Activated naive CD8-positive, alpha-beta T cell treated with anti-CD3 and anti-CD28 coated beads for 36 hours (primary cell): ENCODE data around the gene TMCO2. TPM values are rescaled to one million over a fixed set of nuclear protein-coding genes. Genes with fewer than 3 reads are reported as not detected.
"Not testable (repeated sequence)": the region's sequence is repeated elsewhere in the genome, so short reads cannot be mapped to it uniquely, and the experiment has no call there.

Source experiments
- DNase-seq: peaks from one replicate; pipeline ENCODE4 v3.0.0; 2021
- H3K27ac Mint-ChIP-seq: one replicate; pipeline ENCODE4 v1.8.0; 2022; ENCODE audit warnings: mild to moderate bottlenecking, moderate library complexity, mixed read lengths
- H3K27me3 Mint-ChIP-seq: one replicate; pipeline ENCODE4 v1.8.0; 2022; ENCODE audit warnings: mild to moderate bottlenecking, mixed read lengths
- H3K36me3 Mint-ChIP-seq: one replicate; pipeline ENCODE4 v1.8.0; 2021; ENCODE audit warnings: mild to moderate bottlenecking, mixed read lengths
- H3K4me1 Mint-ChIP-seq: one replicate; pipeline ENCODE4 v1.8.0; 2021; ENCODE audit warnings: mixed read lengths
- H3K4me3 Mint-ChIP-seq: one replicate; pipeline ENCODE4 v1.8.0; 2022; ENCODE audit warnings: mild to moderate bottlenecking, moderate library complexity, mixed read lengths
- H3K9me3 Mint-ChIP-seq: one replicate; pipeline ENCODE4 v1.8.0; 2022; ENCODE audit warnings: mixed read lengths
- total RNA-seq, 2 experiments: library from RNA; stranded (reverse); gene quantifications; one replicate each; pipeline ENCODE4 v1.2.3, GENCODE V29; 2021

TMCO2 gene
- not detected for total RNA-seq

- Mint-ChIP-seq H3K4me1 (peaks cover 14% of the 10 kb centered on the region), H3K4me3 (no peak within 1 kb of the TSS), H3K9me3 (no peaks in the 10 kb centered on the region), H3K36me3 (no peaks in the 10 kb centered on the region), H3K27ac (no peak within 1 kb of the TSS), H3K27me3 (no peaks in the 10 kb centered on the region)
- DNase-seq: no peak
Measured at GRCh38 chr1:40247655-40248054, at the start of gene TMCO2. Gene TMCO2 (plus strand): TSS chr1:40247937. CDS start chr1:40247994, 57 bp downstream.

GRCh38 chr1:40199126-40199525 lies 48.6 kb upstream of the TMCO2 start:
- H3K36me3 Mint-ChIP-seq: peaks cover 17% of the 10 kb centered on the region
- H3K4me1 Mint-ChIP-seq: peaks cover 3% of the 10 kb centered on the region
- H3K9me3 Mint-ChIP-seq: no peaks in the 10 kb centered on the region
- H3K27ac Mint-ChIP-seq: no peak overlapping the region
- H3K27me3 Mint-ChIP-seq: no peaks in the 10 kb centered on the region
- no peak for DNase-seq
- H3K4me3 Mint-ChIP-seq: no peak overlapping the region

- no peak overlapping the region for H3K27ac Mint-ChIP-seq
- H3K36me3 Mint-ChIP-seq: peaks cover 10% of the 10 kb centered on the region
- peaks cover 13% of the 10 kb centered on the region for H3K4me1 Mint-ChIP-seq
- H3K27me3 Mint-ChIP-seq: no peaks in the 10 kb centered on the region
- no peak overlapping the region for H3K4me3 Mint-ChIP-seq
- DNase-seq: no peak
- H3K9me3 Mint-ChIP-seq: no peaks in the 10 kb centered on the region
Measured at GRCh38 chr1:40204856-40205255, 42.9 kb upstream of the TMCO2 start.

- H3K27ac Mint-ChIP-seq: no peak overlapping the region
- no peak for DNase-seq
- peaks cover 8% of the 10 kb centered on the region for H3K36me3 Mint-ChIP-seq
- peaks cover 9% of the 10 kb centered on the region for H3K4me1 Mint-ChIP-seq
- no peaks in the 10 kb centered on the region for H3K9me3 Mint-ChIP-seq
- H3K27me3 Mint-ChIP-seq: no peaks in the 10 kb centered on the region
- no peak overlapping the region for H3K4me3 Mint-ChIP-seq
Measured at GRCh38 chr1:40210511-40211204, 37.1 kb upstream of the TMCO2 start.

- no peak for DNase-seq
- Mint-ChIP-seq H3K4me3 (no peak overlapping the region), H3K36me3 (peaks cover 31% of the 10 kb centered on the region), H3K27me3 (no peaks in the 10 kb centered on the region), H3K9me3 (no peaks in the 10 kb centered on the region), H3K4me1 (peaks cover 40% of the 10 kb centered on the region), H3K27ac (peak overlapping the region; percentile 57)
Measured at GRCh38 chr1:40218333-40218732, 29.4 kb upstream of the TMCO2 start.

- Mint-ChIP-seq H3K36me3 (peaks cover 31% of the 10 kb centered on the region), H3K4me1 (peaks cover 44% of the 10 kb centered on the region)
- not testable (repeated sequence) for H3K27me3 Mint-ChIP-seq, H3K9me3 Mint-ChIP-seq, H3K27ac Mint-ChIP-seq, DNase-seq, H3K4me3 Mint-ChIP-seq
Measured at GRCh38 chr1:40221471-40221905, 26.2 kb upstream of the TMCO2 start.

- Mint-ChIP-seq H3K27ac (no peak overlapping the region), H3K4me1 (peaks cover 41% of the 10 kb centered on the region), H3K36me3 (peaks cover 28% of the 10 kb centered on the region), H3K4me3 (no peak overlapping the region), H3K27me3 (no peaks in the 10 kb centered on the region), H3K9me3 (no peaks in the 10 kb centered on the region)
- DNase-seq: no peak
Measured at GRCh38 chr1:40221977-40222772, 25.6 kb upstream of the TMCO2 start.

GRCh38 chr1:40224040-40224439 lies 23.7 kb upstream of the TMCO2 start:
- H3K27ac Mint-ChIP-seq: peak overlapping the region; percentile 42
- no peak overlapping the region for H3K4me3 Mint-ChIP-seq
- DNase-seq: peak; percentile 18
- H3K27me3 Mint-ChIP-seq: no peaks in the 10 kb centered on the region
- peaks cover 32% of the 10 kb centered on the region for H3K4me1 Mint-ChIP-seq
- H3K36me3 Mint-ChIP-seq: peaks cover 24% of the 10 kb centered on the region
- no peaks in the 10 kb centered on the region for H3K9me3 Mint-ChIP-seq

GRCh38 chr1:40226192-40226591 lies 21.5 kb upstream of the TMCO2 start:
- no peaks in the 10 kb centered on the region for H3K27me3 Mint-ChIP-seq
- no peaks in the 10 kb centered on the region for H3K9me3 Mint-ChIP-seq
- peak overlapping the region; percentile 43 for H3K27ac Mint-ChIP-seq
- H3K36me3 Mint-ChIP-seq: peaks cover 28% of the 10 kb centered on the region
- no peak overlapping the region for H3K4me3 Mint-ChIP-seq
- H3K4me1 Mint-ChIP-seq: peaks cover 29% of the 10 kb centered on the region
- DNase-seq: no peak

GRCh38 chr1:40232444-40232843 lies 15.3 kb upstream of the TMCO2 start:
- peaks cover 27% of the 10 kb centered on the region for H3K4me1 Mint-ChIP-seq
- peak; percentile 73 for DNase-seq
- H3K27me3 Mint-ChIP-seq: no peaks in the 10 kb centered on the region
- peaks cover 59% of the 10 kb centered on the region for H3K36me3 Mint-ChIP-seq
- H3K9me3 Mint-ChIP-seq: no peaks in the 10 kb centered on the region
- H3K27ac Mint-ChIP-seq: no peak overlapping the region
- H3K4me3 Mint-ChIP-seq: no peak overlapping the region

- Mint-ChIP-seq H3K36me3 (peaks cover 49% of the 10 kb centered on the region), H3K9me3 (no peaks in the 10 kb centered on the region), H3K27ac (no peak overlapping the region), H3K27me3 (no peaks in the 10 kb centered on the region), H3K4me1 (peaks cover 28% of the 10 kb centered on the region), H3K4me3 (no peak overlapping the region)
- DNase-seq: no peak
Measured at GRCh38 chr1:40239626-40240025, 8.1 kb upstream of the TMCO2 start.

GRCh38 chr1:40240390-40240789 lies 7.3 kb upstream of the TMCO2 start:
- H3K36me3 Mint-ChIP-seq: peaks cover 46% of the 10 kb centered on the region
- peaks cover 32% of the 10 kb centered on the region for H3K4me1 Mint-ChIP-seq
- H3K9me3 Mint-ChIP-seq: no peaks in the 10 kb centered on the region
- H3K27me3 Mint-ChIP-seq: no peaks in the 10 kb centered on the region
- DNase-seq: no peak
- H3K4me3 Mint-ChIP-seq: no peak overlapping the region
- H3K27ac Mint-ChIP-seq: no peak overlapping the region

GRCh38 chr1:40241362-40241761 lies 6.4 kb upstream of the TMCO2 start:
- no peak for DNase-seq
- peaks cover 32% of the 10 kb centered on the region for H3K4me1 Mint-ChIP-seq
- peak overlapping the region; percentile 86 for H3K27ac Mint-ChIP-seq
- no peaks in the 10 kb centered on the region for H3K9me3 Mint-ChIP-seq
- H3K36me3 Mint-ChIP-seq: peaks cover 40% of the 10 kb centered on the region
- H3K4me3 Mint-ChIP-seq: no peak overlapping the region
- no peaks in the 10 kb centered on the region for H3K27me3 Mint-ChIP-seq

GRCh38 chr1:40243351-40243750 lies 4.4 kb upstream of the TMCO2 start:
- Mint-ChIP-seq H3K27me3 (no peaks in the 10 kb centered on the region), H3K4me3 (no peak overlapping the region), H3K27ac (no peak overlapping the region), H3K4me1 (peaks cover 28% of the 10 kb centered on the region), H3K36me3 (peaks cover 20% of the 10 kb centered on the region), H3K9me3 (no peaks in the 10 kb centered on the region)
- DNase-seq: no peak

GRCh38 chr1:40244138-40244744 lies 3.5 kb upstream of the TMCO2 start:
- no peaks in the 10 kb centered on the region for H3K27me3 Mint-ChIP-seq
- H3K4me3 Mint-ChIP-seq: no peak overlapping the region
- H3K9me3 Mint-ChIP-seq: no peaks in the 10 kb centered on the region
- peaks cover 12% of the 10 kb centered on the region for H3K36me3 Mint-ChIP-seq
- H3K27ac Mint-ChIP-seq: no peak overlapping the region
- peaks cover 26% of the 10 kb centered on the region for H3K4me1 Mint-ChIP-seq
- no peak for DNase-seq
